IMR-90 (cell line): ENCODE results near the gene ARID5A.

ENCODE experiments used
- CEBPB ChIP-seq: IDR thresholded peaks from 2 replicates; pipeline ENCODE4 v1.6.1; 2012; ENCODE audit warnings: low read depth, low read length, improper control_type of control experiment
- CTCF ChIP-seq: conservative IDR thresholded peaks from 2 replicates; pipeline ENCODE4 v1.5.1; 2012; ENCODE audit warnings: mild to moderate bottlenecking, low read depth, low read length, improper control_type of control experiment
- FOS ChIP-seq: fragments of 150-350 bp; IDR thresholded peaks from 2 replicates; pipeline ENCODE4 v1.6.1; 2016; ENCODE audit warnings: low read depth, low read length
- MAFK ChIP-seq: IDR thresholded peaks from 2 replicates; pipeline ENCODE4 v1.6.1; 2012; ENCODE audit warnings: low read depth, low read length, improper control_type of control experiment
- POLR2A ChIP-seq: IDR thresholded peaks from 2 replicates; pipeline ENCODE4 v1.6.1; 2012; ENCODE audit warnings: mild to moderate bottlenecking, low read depth, low read length
- RCOR1 ChIP-seq: IDR thresholded peaks from 2 replicates; pipeline ENCODE4 v1.6.1; 2012; ENCODE audit warnings: mild to moderate bottlenecking, low read length, improper control_type of control experiment; ENCODE audit not compliant: insufficient replicate concordance
- RFX5 ChIP-seq: IDR thresholded peaks from 2 replicates; pipeline ENCODE4 v1.8.0; 2012; ENCODE audit warnings: low read depth, mild to moderate bottlenecking, low read length, moderate library complexity
- TF ChIP-seq, protein P1 (sequence below): fragments of 150-350 bp; IDR thresholded peaks from 2 replicates; pipeline ENCODE4 v1.6.1; 2017; ENCODE audit warnings: mild to moderate bottlenecking, antibody characterized with exemption, low read length, low read depth

GRCh38 chr2:96502891-96503636, 33.5 kb upstream of the ARID5A start:
- TF ChIP-seq CTCF (no peak), POLR2A (no peak), FOS (no peak), RFX5 (no peak), MAFK (no peak), RCOR1 (no peak), CEBPB (no peak)
- TF ChIP-seq, protein P1, sequence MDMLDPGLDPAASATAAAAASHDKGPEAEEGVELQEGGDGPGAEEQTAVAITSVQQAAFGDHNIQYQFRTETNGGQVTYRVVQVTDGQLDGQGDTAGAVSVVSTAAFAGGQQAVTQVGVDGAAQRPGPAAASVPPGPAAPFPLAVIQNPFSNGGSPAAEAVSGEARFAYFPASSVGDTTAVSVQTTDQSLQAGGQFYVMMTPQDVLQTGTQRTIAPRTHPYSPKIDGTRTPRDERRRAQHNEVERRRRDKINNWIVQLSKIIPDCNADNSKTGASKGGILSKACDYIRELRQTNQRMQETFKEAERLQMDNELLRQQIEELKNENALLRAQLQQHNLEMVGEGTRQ = no peak
